ENCODE results near the gene SPATS2L.
A peak's percentile ranks its signal among the peaks of the same experiment; 100 is the strongest.

The SPATS2L gene

DNA sequence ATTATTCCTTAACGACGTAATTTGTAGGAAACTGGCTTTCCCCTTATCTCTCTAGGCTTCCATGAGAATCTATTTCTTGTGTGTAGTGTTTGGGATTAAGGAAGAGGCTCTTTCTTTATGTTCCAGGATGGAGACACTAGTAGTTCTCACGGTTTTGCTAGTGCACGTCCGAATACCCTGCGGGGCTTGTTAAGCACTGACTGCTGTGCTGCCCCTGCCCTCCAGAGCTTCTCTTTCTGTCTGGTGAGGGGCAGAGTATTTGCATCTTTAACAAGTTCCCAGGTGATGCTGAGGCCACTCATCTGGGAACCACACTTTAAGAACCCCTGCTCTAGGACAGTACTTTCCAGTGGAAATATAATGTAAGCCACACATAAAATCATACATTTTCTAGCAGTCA, 76.4 kb downstream of the SPATS2L start:
- TF ChIP-seq MYC (IDR thresholded peaks at IDR 0.05; ENCODE audit: low read depth, low read length) (no peak), POLR2A (IDR thresholded peaks at IDR 0.05; ENCODE audit: extremely low read depth, insufficient read length) (no peak)
- TF ChIP-seq, protein P1, sequence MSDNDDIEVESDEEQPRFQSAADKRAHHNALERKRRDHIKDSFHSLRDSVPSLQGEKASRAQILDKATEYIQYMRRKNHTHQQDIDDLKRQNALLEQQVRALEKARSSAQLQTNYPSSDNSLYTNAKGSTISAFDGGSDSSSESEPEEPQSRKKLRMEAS (IDR thresholded peaks at IDR 0.05; ENCODE audit: low read depth, low read length), result no peak
- TF ChIP-seq, protein P2, sequence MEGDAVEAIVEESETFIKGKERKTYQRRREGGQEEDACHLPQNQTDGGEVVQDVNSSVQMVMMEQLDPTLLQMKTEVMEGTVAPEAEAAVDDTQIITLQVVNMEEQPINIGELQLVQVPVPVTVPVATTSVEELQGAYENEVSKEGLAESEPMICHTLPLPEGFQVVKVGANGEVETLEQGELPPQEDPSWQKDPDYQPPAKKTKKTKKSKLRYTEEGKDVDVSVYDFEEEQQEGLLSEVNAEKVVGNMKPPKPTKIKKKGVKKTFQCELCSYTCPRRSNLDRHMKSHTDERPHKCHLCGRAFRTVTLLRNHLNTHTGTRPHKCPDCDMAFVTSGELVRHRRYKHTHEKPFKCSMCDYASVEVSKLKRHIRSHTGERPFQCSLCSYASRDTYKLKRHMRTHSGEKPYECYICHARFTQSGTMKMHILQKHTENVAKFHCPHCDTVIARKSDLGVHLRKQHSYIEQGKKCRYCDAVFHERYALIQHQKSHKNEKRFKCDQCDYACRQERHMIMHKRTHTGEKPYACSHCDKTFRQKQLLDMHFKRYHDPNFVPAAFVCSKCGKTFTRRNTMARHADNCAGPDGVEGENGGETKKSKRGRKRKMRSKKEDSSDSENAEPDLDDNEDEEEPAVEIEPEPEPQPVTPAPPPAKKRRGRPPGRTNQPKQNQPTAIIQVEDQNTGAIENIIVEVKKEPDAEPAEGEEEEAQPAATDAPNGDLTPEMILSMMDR (IDR thresholded peaks at IDR 0.05; ENCODE audit: low read depth, low read length), result no peak
- no peak for DNase-seq (ENCODE audit: low read depth)
- no peak overlapping the region for H3K4me3 ChIP-seq (ENCODE audit: low read depth, low read length)

DNA sequence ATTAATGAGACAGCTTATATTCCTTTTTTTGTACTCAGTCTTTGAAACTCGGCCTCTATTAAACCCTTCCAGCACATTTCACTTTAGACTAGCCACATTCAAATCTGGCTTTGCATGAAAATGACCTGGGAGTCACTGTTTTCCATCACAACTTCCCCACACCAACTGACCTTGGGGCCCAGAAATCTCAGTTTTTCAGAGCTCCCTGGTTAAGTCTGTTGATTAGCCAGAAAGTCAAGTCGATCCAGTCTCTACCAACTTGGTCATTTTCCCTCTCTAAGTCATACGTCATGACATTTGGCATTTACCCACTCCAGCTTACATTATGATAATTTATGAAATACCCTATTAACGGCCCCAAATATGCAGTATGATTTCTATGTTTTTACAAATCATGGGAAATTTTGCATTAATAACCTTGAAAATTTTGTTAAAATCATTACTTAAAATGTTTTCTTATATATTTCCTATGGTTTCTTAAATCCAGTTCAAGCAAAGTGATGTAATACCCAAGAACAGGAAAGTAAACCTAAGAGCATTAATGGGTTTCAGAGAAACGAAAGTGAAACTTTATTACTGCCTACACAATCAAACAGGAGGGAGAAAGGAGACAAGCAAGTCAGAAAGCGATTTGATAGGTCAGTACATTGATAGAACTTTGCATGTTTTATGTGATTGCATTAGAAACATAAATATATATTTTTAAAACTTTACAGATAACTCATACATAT, 77.1 kb downstream of the SPATS2L start:
- no peak overlapping the region for H3K4me3 ChIP-seq (ENCODE audit: low read depth, low read length)
- DNase-seq (ENCODE audit: low read depth), result peak; percentile 62
- TF ChIP-seq POLR2A (IDR thresholded peaks at IDR 0.05; ENCODE audit: extremely low read depth, insufficient read length), result no peak
- TF ChIP-seq, protein P1 (IDR thresholded peaks at IDR 0.05; ENCODE audit: low read depth, low read length), result no peak
- no peak for TF ChIP-seq MYC (IDR thresholded peaks at IDR 0.05; ENCODE audit: low read depth, low read length)
- TF ChIP-seq, protein P2 (IDR thresholded peaks at IDR 0.05; ENCODE audit: low read depth, low read length), result no peak

DNA sequence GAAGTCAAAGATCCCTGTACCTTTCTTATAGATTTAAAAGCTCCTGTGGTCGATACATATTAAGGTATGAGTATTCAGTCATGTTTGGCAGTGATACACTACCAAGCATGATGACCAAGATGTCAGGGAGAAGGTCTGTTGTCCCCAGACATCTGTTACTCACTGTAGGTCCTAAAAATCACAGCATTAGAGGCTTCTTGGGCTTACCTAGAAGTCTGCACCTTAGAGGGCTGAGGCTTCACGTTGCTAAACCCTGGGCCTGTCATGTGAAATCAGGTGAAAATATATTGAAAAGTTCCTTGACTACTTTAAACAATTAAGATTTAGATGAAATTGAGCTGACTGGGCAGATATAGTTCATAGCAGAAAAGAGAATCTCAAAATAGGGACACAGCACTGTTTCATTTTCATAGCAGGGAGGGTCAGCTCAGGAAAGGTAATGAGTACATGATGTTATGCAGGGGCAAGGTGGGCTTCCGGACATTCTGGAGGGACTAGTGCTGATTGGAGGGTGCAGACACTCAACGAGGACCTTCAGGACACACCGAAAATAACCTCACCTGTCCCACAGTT, 78.7 kb downstream of the SPATS2L start:
- DNase-seq (ENCODE audit: low read depth), result no peak
- TF ChIP-seq, protein P1 (IDR thresholded peaks at IDR 0.05; ENCODE audit: low read depth, low read length), result no peak
- TF ChIP-seq POLR2A (IDR thresholded peaks at IDR 0.05; ENCODE audit: extremely low read depth, insufficient read length) (no peak), MYC (IDR thresholded peaks at IDR 0.05; ENCODE audit: low read depth, low read length) (no peak)
- TF ChIP-seq, protein P2 (IDR thresholded peaks at IDR 0.05; ENCODE audit: low read depth, low read length), result no peak
- no peak overlapping the region for H3K4me3 ChIP-seq (ENCODE audit: low read depth, low read length)

DNA sequence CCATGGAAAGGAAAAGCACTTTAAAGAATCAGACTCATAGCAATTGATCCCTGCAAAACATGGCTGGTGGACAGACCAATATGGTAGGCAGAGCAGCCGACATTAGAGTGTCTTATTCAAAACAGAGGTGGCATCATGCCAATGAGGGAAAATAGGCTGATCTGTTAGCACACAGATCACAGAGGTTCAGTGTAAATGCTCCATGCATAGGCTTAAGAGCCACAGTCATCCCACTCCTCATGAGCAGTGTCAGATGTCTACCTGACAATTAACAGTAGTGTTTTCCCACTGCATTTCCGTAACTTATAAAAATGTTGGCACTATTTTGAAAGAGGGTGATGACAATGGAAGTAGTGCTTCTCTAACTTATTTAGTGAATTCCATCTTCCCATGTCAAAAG, 86.7 kb downstream of the SPATS2L start:
- DNase-seq (ENCODE audit: low read depth), result no peak
- no peak overlapping the region for H3K4me3 ChIP-seq (ENCODE audit: low read depth, low read length)
- TF ChIP-seq, protein P1 (IDR thresholded peaks at IDR 0.05; ENCODE audit: low read depth, low read length), result no peak
- TF ChIP-seq MYC (IDR thresholded peaks at IDR 0.05; ENCODE audit: low read depth, low read length) (no peak), POLR2A (IDR thresholded peaks at IDR 0.05; ENCODE audit: extremely low read depth, insufficient read length) (no peak)
- TF ChIP-seq, protein P2 (IDR thresholded peaks at IDR 0.05; ENCODE audit: low read depth, low read length), result no peak

DNA sequence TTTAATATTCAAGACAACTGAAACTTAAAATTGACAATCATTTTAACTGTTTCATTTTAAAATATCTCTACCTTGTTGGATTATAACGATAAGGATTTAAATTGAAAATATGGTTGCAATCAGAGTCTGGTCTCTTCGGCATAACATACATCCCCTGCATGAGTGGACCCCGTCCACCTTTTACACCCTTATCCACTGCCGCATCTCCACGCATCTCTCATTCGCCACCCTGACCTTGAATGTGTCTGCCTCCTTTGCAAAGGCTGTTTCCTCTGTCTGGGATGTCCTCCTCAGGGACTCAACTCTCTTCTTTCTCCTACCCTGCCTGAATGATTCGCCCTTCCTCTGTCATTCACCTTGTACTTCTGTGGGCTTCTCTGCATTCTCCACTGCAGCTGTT, 87.6 kb downstream of the SPATS2L start:
- TF ChIP-seq, protein P1 (IDR thresholded peaks at IDR 0.05; ENCODE audit: low read depth, low read length), result no peak
- TF ChIP-seq, protein P2 (IDR thresholded peaks at IDR 0.05; ENCODE audit: low read depth, low read length), result no peak
- no peak for TF ChIP-seq MYC (IDR thresholded peaks at IDR 0.05; ENCODE audit: low read depth, low read length)
- no peak for TF ChIP-seq POLR2A (IDR thresholded peaks at IDR 0.05; ENCODE audit: extremely low read depth, insufficient read length)
- no peak for DNase-seq (ENCODE audit: low read depth)
- H3K4me3 ChIP-seq (ENCODE audit: low read depth, low read length), result no peak overlapping the region
